WTC11 (cell line): ENCODE measurements around the gene PHAX. TPM values are rescaled to one million over a fixed set of nuclear protein-coding genes. Genes with fewer than 3 reads are reported as not detected.
A peak's percentile ranks its signal among the peaks of the same experiment; 100 is the strongest.
"Not testable (repeated sequence)": the region's sequence is repeated elsewhere in the genome, so short reads cannot be mapped to it uniquely, and the experiment has no call there.

Source experiments
- ATAC-seq: fragments of 200-7000 bp; cut with Tn5 transposase; 2 replicates; pipeline ENCODE4 v1.10.0; 2021; ENCODE audit warnings: mild to moderate bottlenecking, moderate library complexity
- CTCF ChIA-PET: fragments of 300-600 bp; sonication (Branson Sonifier 250); formaldehyde crosslinking; loops from one replicate; lab custom pipeline; 2021; ENCODE audit warnings: antibody characterized with exemption; lab: Charles Lee
- POLR2A ChIA-PET: fragments of 350-600 bp; sonication (Branson Sonifier 250); formaldehyde crosslinking; loops from one replicate; lab custom pipeline; 2021; ENCODE audit warnings: antibody characterized with exemption; lab: Charles Lee
- DNase-seq: peaks from one replicate; pipeline ENCODE4 v3.0.0; 2021; ENCODE audit warnings: low spot score
- H3K27ac Mint-ChIP-seq: 2 replicates; pipeline ENCODE4 v1.8.0; 2021; ENCODE audit warnings: mixed read lengths
- H3K27me3 Mint-ChIP-seq: 2 replicates; pipeline ENCODE4 v1.8.0; 2021; ENCODE audit warnings: low read depth, mild to moderate bottlenecking, moderate library complexity, mixed read lengths
- H3K36me3 Mint-ChIP-seq: 2 replicates; pipeline ENCODE4 v1.8.0; 2021; ENCODE audit warnings: mixed read lengths
- H3K4me1 Mint-ChIP-seq: 2 replicates; pipeline ENCODE4 v1.8.0; 2022; ENCODE audit warnings: mixed read lengths
- H3K4me3 Mint-ChIP-seq: 2 replicates; pipeline ENCODE4 v1.8.0; 2021; ENCODE audit warnings: mild to moderate bottlenecking, moderate library complexity, mixed read lengths
- H3K9me3 Mint-ChIP-seq: 2 replicates; pipeline ENCODE4 v1.8.0; 2021; ENCODE audit warnings: mixed read lengths
- AFF4 ChIP-seq: sonication (generic); formaldehyde crosslinking; IDR thresholded peaks from 2 replicates; pipeline ENCODE4 v1.8.1; 2023; ENCODE audit warnings: mild to moderate bottlenecking, missing genetic modification reagents, borderline replicate concordance
- ATF3 ChIP-seq: sonication (generic); formaldehyde crosslinking; conservative IDR thresholded peaks from 2 replicates; pipeline ENCODE4 v1.8.1; 2022; ENCODE audit warnings: mild to moderate bottlenecking, missing genetic modification reagents
- ERG ChIP-seq: fragments of 250-450 bp; sonication (Bioruptor Pico); IDR thresholded peaks from 2 replicates; pipeline ENCODE4 v1.8.0; 2021; ENCODE audit warnings: mild to moderate bottlenecking
- FOXK1 ChIP-seq: sonication (generic); formaldehyde crosslinking; IDR thresholded peaks from 2 replicates; pipeline ENCODE4 v1.8.0; 2022; ENCODE audit warnings: mild to moderate bottlenecking, moderate library complexity, missing genetic modification reagents
- GRHL2 ChIP-seq: fragments of 250-450 bp; sonication (Bioruptor Pico); IDR thresholded peaks from 2 replicates; pipeline ENCODE4 v1.8.0; 2022; ENCODE audit warnings: mild to moderate bottlenecking, moderate library complexity; ENCODE audit not compliant: insufficient replicate concordance, severe bottlenecking
- JUN ChIP-seq: sonication (generic); formaldehyde crosslinking; IDR thresholded peaks from 2 replicates; pipeline ENCODE4 v1.8.0; 2023; ENCODE audit warnings: mild to moderate bottlenecking, missing genetic modification reagents
- MYBL2 ChIP-seq: sonication (generic); formaldehyde crosslinking; IDR thresholded peaks from 2 replicates; pipeline ENCODE4 v1.8.1; 2023; ENCODE audit warnings: mild to moderate bottlenecking, moderate library complexity, missing genetic modification reagents
- NR2C2 ChIP-seq: sonication (generic); formaldehyde crosslinking; IDR thresholded peaks from 2 replicates; pipeline ENCODE4 v1.8.0; 2022; ENCODE audit warnings: mild to moderate bottlenecking, missing genetic modification reagents
- OVOL2 ChIP-seq: fragments of 250-450 bp; sonication (Bioruptor Pico); IDR thresholded peaks from 2 replicates; pipeline ENCODE4 v1.9.0; 2021; ENCODE audit warnings: mild to moderate bottlenecking, borderline replicate concordance
- STAT6 ChIP-seq: sonication (generic); formaldehyde crosslinking; conservative IDR thresholded peaks from 2 replicates; pipeline ENCODE4 v1.8.1; 2023; ENCODE audit warnings: mild to moderate bottlenecking, low read depth, missing genetic modification reagents, moderate library complexity
- TEAD4 ChIP-seq: sonication (generic); formaldehyde crosslinking; IDR thresholded peaks from 2 replicates; pipeline ENCODE4 v1.8.0; 2022; ENCODE audit warnings: mild to moderate bottlenecking, missing genetic modification reagents
- ZNF121 ChIP-seq: sonication (generic); formaldehyde crosslinking; IDR thresholded peaks from 2 replicates; pipeline ENCODE4 v1.8.0; 2023; ENCODE audit warnings: missing genetic modification reagents
- ZNF263 ChIP-seq: sonication (generic); formaldehyde crosslinking; IDR thresholded peaks from 2 replicates; pipeline ENCODE4 v1.8.1; 2022; ENCODE audit warnings: low read depth, mild to moderate bottlenecking, moderate library complexity, missing genetic modification reagents
- ZNF423 ChIP-seq: fragments of 250-450 bp; sonication (Bioruptor Pico); IDR thresholded peaks from 2 replicates; pipeline ENCODE4 v2.1.2; 2022; ENCODE audit warnings: mild to moderate bottlenecking, moderate library complexity
- ZNF532 ChIP-seq: fragments of 250-450 bp; sonication (Bioruptor Pico); IDR thresholded peaks from 2 replicates; pipeline ENCODE4 v1.9.0; 2021; ENCODE audit warnings: mild to moderate bottlenecking, borderline replicate concordance
- total RNA-seq: library from RNA; stranded (reverse); gene quantifications from 3 replicates; pipeline ENCODE4 v1.2.3, GENCODE V29; 2021
- TF ChIP-seq, protein P1 (sequence below): sonication (generic); formaldehyde crosslinking; IDR thresholded peaks from 2 replicates; pipeline ENCODE4 v1.8.1; 2022; ENCODE audit warnings: low read depth, mild to moderate bottlenecking, moderate library complexity, missing genetic modification reagents, borderline replicate concordance
- TF ChIP-seq, protein P2 (sequence below): sonication (generic); formaldehyde crosslinking; IDR thresholded peaks from 2 replicates; pipeline ENCODE4 v1.8.0; 2022; ENCODE audit warnings: missing genetic modification reagents

The PHAX gene
- total RNA-seq, 1 experiment from 2014 or later = 58.2 TPM

- ChIA-PET CTCF (no interaction called here), POLR2A (no interaction called here)
- H3K27me3 Mint-ChIP-seq = no peaks in the 10 kb centered on the region; the same call in 1 of the 2 replicates
- H3K4me3 Mint-ChIP-seq = no peak overlapping the region
- H3K36me3 Mint-ChIP-seq = no peaks in the 10 kb centered on the region
- no peaks in the 10 kb centered on the region for H3K9me3 Mint-ChIP-seq
- H3K27ac Mint-ChIP-seq = peak overlapping the region; percentile 3; the same call in 1 of the 2 replicates
- ATAC-seq (no peak), DNase-seq (no peak)
- TF ChIP-seq OVOL2 = no peak
- no peak for TF ChIP-seq GRHL2 (CRISPR knock-in tag)
- TF ChIP-seq, protein P1, sequence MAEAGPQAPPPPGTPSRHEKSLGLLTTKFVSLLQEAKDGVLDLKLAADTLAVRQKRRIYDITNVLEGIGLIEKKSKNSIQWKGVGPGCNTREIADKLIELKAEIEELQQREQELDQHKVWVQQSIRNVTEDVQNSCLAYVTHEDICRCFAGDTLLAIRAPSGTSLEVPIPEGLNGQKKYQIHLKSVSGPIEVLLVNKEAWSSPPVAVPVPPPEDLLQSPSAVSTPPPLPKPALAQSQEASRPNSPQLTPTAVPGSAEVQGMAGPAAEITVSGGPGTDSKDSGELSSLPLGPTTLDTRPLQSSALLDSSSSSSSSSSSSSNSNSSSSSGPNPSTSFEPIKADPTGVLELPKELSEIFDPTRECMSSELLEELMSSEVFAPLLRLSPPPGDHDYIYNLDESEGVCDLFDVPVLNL = no peak
- no peak for TF ChIP-seq FOXK1 (CRISPR knock-in tag)
- TF ChIP-seq TEAD4 = no peak
- no peak for TF ChIP-seq ZNF263 (CRISPR knock-in tag)
- TF ChIP-seq JUN (CRISPR knock-in tag) = no peak
- no peak for TF ChIP-seq ATF3 (CRISPR knock-in tag)
- no peak for TF ChIP-seq STAT6 (CRISPR knock-in tag)
- no peak for TF ChIP-seq AFF4
- no peak for TF ChIP-seq ZNF532 (CRISPR knock-in tag)
- no peak for TF ChIP-seq MYBL2
- TF ChIP-seq, protein P2, sequence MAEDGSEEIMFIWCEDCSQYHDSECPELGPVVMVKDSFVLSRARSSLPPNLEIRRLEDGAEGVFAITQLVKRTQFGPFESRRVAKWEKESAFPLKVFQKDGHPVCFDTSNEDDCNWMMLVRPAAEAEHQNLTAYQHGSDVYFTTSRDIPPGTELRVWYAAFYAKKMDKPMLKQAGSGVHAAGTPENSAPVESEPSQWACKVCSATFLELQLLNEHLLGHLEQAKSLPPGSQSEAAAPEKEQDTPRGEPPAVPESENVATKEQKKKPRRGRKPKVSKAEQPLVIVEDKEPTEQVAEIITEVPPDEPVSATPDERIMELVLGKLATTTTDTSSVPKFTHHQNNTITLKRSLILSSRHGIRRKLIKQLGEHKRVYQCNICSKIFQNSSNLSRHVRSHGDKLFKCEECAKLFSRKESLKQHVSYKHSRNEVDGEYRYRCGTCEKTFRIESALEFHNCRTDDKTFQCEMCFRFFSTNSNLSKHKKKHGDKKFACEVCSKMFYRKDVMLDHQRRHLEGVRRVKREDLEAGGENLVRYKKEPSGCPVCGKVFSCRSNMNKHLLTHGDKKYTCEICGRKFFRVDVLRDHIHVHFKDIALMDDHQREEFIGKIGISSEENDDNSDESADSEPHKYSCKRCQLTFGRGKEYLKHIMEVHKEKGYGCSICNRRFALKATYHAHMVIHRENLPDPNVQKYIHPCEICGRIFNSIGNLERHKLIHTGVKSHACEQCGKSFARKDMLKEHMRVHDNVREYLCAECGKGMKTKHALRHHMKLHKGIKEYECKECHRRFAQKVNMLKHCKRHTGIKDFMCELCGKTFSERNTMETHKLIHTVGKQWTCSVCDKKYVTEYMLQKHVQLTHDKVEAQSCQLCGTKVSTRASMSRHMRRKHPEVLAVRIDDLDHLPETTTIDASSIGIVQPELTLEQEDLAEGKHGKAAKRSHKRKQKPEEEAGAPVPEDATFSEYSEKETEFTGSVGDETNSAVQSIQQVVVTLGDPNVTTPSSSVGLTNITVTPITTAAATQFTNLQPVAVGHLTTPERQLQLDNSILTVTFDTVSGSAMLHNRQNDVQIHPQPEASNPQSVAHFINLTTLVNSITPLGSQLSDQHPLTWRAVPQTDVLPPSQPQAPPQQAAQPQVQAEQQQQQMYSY (CRISPR knock-in tag) = no peak
- TF ChIP-seq NR2C2 = no peak
- TF ChIP-seq ZNF121 (CRISPR knock-in tag) = no peak
- TF ChIP-seq ERG = no peak
- TF ChIP-seq ZNF423 = no peak
- peaks cover 9% of the 10 kb centered on the region for H3K4me1 Mint-ChIP-seq
Observed at GRCh38 chr5:126664586-126664985, 63.8 kb downstream of the PHAX start.

DNA sequence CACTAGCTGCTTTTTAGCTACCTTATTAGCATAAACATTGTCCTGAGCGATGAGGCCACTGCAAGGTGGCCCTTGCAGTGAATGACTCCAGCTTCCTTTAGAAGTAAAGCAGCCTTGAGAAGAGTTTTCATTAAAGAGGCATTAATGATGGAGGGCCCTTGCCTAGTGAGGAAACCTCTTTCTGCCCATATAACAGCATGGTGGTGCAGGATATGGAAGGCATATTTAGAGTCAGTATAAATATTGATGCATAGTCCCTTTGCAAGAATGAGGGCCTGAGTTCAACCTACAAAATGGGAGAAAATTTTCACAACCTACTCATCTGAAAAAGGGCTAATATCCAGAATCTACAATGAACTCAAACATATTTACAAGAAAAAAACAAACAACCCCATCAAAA is 69.4 kb downstream of the PHAX start:
- not testable (repeated sequence) for ATAC-seq

More for the DNA sequence above, 69.4 kb downstream of the PHAX start:
- H3K27me3 Mint-ChIP-seq, H3K27ac Mint-ChIP-seq, DNase-seq, H3K4me3 Mint-ChIP-seq, POLR2A ChIA-PET, H3K36me3 Mint-ChIP-seq, H3K9me3 Mint-ChIP-seq: not testable (repeated sequence)
- H3K4me1 Mint-ChIP-seq = peaks cover 30% of the 10 kb centered on the region
- CTCF ChIA-PET = interaction anchor here (1.2 kb wide), 1 partner anchor 110 kb away, joined by 3 read pairs; no protein-coding TSS in a partner anchor
